Activated CD8-positive, alpha-beta memory T cell treated with anti-CD3 and anti-CD28 coated beads for 24 hours (primary cell): ENCODE results near the gene RP2.

Experiments
- DNase-seq: peaks from one replicate; pipeline ENCODE4 v3.0.0-alpha.2; 2020

The RP2 gene

GRCh38 chrX:46922611-46923010 is 85.8 kb downstream of the RP2 start:
- no peak for DNase-seq

- DNase-seq = no peak
These were observed 90.9 kb downstream of the RP2 start for GRCh38 chrX:46927718-46928117.

DNA sequence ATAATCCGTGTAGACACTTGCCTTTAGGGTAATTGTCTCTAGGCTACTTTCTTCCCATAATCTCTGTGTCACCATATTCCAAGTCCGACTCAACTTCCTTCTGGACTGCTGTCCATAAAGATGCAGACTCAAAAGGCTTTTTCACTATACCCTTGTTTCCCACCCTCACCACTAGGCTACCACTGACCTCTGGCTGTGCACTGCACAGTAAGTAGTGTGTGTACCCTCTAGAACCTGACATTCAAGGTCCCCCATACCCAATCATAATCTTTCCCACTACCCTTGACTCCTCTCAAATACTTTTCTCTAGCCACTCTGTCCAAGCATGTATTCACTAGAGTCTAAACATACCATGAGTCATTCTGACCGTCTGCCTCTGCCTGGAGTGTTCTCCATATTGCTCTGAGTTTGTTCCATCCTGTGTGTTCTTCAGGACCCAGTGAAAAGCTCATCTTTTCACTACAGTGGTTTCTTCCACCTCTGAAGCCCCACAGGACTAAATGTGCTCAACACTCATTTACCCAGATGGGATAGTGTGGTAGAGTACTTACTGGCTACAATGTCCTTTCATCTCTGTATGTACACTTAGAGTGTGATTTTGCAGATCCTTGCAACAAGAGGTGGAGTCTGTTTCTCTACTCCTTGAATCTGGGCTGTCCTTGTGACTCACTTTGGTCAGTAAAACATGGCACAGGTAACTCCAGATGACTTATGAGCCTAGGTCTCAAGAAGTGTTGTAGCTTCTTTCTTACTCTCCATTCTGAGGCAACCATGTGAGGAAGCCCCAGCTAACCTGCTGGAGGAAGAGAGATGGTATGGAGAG is 92.8 kb downstream of the RP2 start:
- no peak for DNase-seq
